D721Med (cell line): ENCODE measurements around the gene TBC1D22A.

ENCODE experiments used
- DNase-seq: peaks from one replicate; pipeline ENCODE4 v3.0.0; 2011; ENCODE audit warnings: low spot score; ENCODE audit not compliant: insufficient read length
- FAIRE-seq: peaks from 2 replicates; lab custom pipeline; 2011; peaks lifted over from hg19 to GRCh38; lab: Jason Lieb, UNC
- TF ChIP-seq, protein P1 (sequence below): IDR thresholded peaks from 2 replicates; pipeline ENCODE4 v1.5.1; 2012; ENCODE audit warnings: mild to moderate bottlenecking, control low read depth; ENCODE audit not compliant: insufficient read depth; ENCODE audit errors: missing control alignments

Gene TBC1D22A

DNA sequence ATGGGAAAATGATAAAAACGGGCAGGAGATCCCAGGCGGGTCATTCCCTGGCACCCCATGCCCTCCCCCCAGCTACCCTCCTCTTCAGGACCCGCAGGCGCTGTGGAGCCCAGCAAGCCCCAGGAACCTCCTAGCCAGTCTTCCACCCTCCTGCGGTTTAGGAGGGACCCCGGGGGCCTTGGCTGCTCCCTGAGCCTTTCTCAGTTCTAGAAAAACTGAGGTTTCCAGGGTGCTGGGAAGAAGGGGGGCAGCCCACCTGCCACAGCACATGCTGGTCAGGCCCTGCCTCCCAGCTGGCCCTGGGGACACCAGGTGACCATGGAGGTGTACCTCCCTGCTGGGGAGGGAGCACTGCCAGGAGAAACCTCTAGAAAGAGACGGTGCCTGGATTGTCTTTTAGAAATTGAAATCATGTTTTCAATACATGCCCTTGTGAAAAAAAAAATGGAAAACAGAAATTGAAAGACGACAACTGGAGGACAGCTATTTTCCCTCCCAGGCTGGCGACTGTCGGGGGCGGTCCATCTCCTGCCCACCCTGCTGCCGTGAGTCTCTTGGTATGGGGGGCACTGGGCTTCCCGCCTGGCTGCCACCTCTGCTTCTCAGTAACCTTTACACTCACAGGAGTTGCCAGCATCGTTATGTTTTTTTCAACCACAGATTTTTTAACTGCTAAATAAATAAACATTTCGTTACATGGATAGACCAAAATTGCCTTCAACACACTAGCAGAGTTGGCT, 398.5 kb downstream of the TBC1D22A start:
- DNase-seq: no peak
- TF ChIP-seq, protein P1, sequence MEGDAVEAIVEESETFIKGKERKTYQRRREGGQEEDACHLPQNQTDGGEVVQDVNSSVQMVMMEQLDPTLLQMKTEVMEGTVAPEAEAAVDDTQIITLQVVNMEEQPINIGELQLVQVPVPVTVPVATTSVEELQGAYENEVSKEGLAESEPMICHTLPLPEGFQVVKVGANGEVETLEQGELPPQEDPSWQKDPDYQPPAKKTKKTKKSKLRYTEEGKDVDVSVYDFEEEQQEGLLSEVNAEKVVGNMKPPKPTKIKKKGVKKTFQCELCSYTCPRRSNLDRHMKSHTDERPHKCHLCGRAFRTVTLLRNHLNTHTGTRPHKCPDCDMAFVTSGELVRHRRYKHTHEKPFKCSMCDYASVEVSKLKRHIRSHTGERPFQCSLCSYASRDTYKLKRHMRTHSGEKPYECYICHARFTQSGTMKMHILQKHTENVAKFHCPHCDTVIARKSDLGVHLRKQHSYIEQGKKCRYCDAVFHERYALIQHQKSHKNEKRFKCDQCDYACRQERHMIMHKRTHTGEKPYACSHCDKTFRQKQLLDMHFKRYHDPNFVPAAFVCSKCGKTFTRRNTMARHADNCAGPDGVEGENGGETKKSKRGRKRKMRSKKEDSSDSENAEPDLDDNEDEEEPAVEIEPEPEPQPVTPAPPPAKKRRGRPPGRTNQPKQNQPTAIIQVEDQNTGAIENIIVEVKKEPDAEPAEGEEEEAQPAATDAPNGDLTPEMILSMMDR: no peak
- FAIRE-seq: no peak

DNA sequence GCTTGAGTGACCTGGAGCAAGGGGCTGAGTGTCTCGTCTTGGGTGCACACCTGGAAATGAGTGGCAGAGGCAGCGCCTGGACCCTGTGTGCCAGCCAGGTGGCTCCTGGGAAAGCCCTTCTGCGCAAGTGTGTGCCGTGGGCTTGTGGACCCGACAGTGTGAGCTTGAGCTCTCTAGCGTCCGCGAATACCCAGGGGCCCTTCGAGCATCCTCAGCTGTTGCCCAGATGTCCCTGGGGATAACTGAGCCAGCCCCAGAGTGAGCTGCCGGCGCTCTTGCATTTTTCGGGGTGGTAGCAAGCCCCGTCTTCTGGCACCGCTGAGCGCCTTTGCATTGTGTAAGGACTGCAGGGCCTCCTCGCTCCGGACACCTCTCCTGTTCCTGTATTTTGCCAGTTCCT, 399.2 kb downstream of the TBC1D22A start:
- DNase-seq (no peak), FAIRE-seq (no peak)
- TF ChIP-seq, protein P1: no peak

DNA sequence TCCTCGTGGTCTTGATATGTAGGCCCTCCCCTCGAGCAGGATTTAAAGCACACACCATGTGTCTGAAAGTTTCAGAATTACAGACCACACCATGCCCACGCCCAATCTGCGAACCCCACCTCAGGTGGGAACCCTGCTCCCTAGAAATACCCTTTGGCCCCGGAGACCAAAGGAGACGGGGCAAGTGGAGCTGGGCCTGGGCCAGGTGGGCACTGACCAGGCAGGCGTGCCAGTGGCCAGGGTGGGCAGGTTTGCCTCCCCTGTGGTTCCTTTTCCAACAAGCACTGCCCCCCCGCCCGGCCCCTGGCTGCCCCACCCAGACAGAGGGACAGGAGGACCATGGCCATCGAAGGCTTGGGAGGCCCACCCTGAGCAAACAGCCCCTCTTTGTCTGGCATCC, 400.4 kb downstream of the TBC1D22A start:
- TF ChIP-seq, protein P1: no peak
- DNase-seq (no peak), FAIRE-seq (no peak)

GRCh38 chr22:47163481-47163855, 401.0 kb downstream of the TBC1D22A start:
- DNase-seq (no peak), FAIRE-seq (no peak)
- TF ChIP-seq, protein P1: no peak

- FAIRE-seq: no peak
- TF ChIP-seq, protein P1: no peak
Measured at GRCh38 chr22:47163856-47164513, 401.5 kb downstream of the TBC1D22A start.

GRCh38 chr22:47164514-47165337, 402.3 kb downstream of the TBC1D22A start:
- DNase-seq (no peak), FAIRE-seq (no peak)
- TF ChIP-seq, protein P1: no peak

More at GRCh38 chr22:47163856-47164513, 401.5 kb downstream of the TBC1D22A start:
- no peak for DNase-seq
